H9 (cell line): ENCODE data around the gene CCDC154. TPM values are rescaled to one million over a fixed set of nuclear protein-coding genes. Genes with fewer than 3 reads are reported as not detected.

ENCODE experiments used
- DNase-seq: peaks from one replicate; pipeline ENCODE4 v3.0.0-alpha.2; 2017
- H2AFZ ChIP-seq: one replicate; pipeline ENCODE4 v1.6.1; 2013; ENCODE audit warnings: mild to moderate bottlenecking, low read length, control low read depth, moderate library complexity
- H2AK5ac ChIP-seq: 2 replicates; pipeline ENCODE4 v1.6.1; 2013; ENCODE audit warnings: low read length, control low read depth, mixed read lengths; ENCODE audit not compliant: insufficient read length
- H2BK120ac ChIP-seq: one replicate; pipeline ENCODE4 v1.6.1; 2013; ENCODE audit warnings: low read depth, mild to moderate bottlenecking, low read length, control low read depth, inconsistent platforms; ENCODE audit not compliant: poor library complexity, severe bottlenecking
- H2BK12ac ChIP-seq: 2 replicates; pipeline ENCODE4 v1.6.1; 2013; ENCODE audit warnings: low read length, control low read depth, mixed read lengths, low read depth; ENCODE audit not compliant: insufficient read length
- H2BK15ac ChIP-seq: 2 replicates; pipeline ENCODE4 v1.6.1; 2013; ENCODE audit warnings: low read depth, low read length, control low read depth
- H2BK20ac ChIP-seq: one replicate; pipeline ENCODE4 v1.6.1; 2013; ENCODE audit warnings: low read depth, mild to moderate bottlenecking, low read length, control low read depth, inconsistent platforms; ENCODE audit not compliant: poor library complexity, severe bottlenecking
- H2BK5ac ChIP-seq: 2 replicates; pipeline ENCODE4 v1.6.1; 2013; ENCODE audit warnings: low read length, control low read depth, mixed read lengths; ENCODE audit not compliant: insufficient read length
- H3K14ac ChIP-seq: 2 replicates; pipeline ENCODE4 v1.6.1; 2013; ENCODE audit warnings: low read length, control low read depth; ENCODE audit not compliant: insufficient read depth
- H3K18ac ChIP-seq: 2 replicates; pipeline ENCODE4 v1.6.1; 2013; ENCODE audit warnings: low read depth, mild to moderate bottlenecking, mixed read lengths, low read length, control low read depth; ENCODE audit not compliant: insufficient read length
- H3K23ac ChIP-seq: 2 replicates; pipeline ENCODE4 v1.6.1; 2013; ENCODE audit warnings: low read length, control low read depth, mixed read lengths, low read depth; ENCODE audit not compliant: insufficient read length
- H3K23me2 ChIP-seq: 2 replicates; pipeline ENCODE4 v1.6.1; 2013; ENCODE audit warnings: low read depth, mild to moderate bottlenecking, mixed read lengths, low read length, control low read depth; ENCODE audit not compliant: insufficient read length, poor library complexity, severe bottlenecking
- H3K27ac ChIP-seq: 2 replicates; pipeline ENCODE4 v1.5.1; 2013; ENCODE audit warnings: low read length, control low read depth, mixed read lengths, low read depth; ENCODE audit not compliant: insufficient read length
- H3K27me3 ChIP-seq: 2 replicates; pipeline ENCODE4 v1.6.1; 2013; ENCODE audit warnings: low read length, control low read depth, inconsistent platforms; ENCODE audit not compliant: insufficient read depth
- H3K4ac ChIP-seq: 2 replicates; pipeline ENCODE4 v1.6.1; 2013; ENCODE audit warnings: low read depth, mild to moderate bottlenecking, control low read depth, inconsistent platforms, low read length, moderate library complexity
- H3K4me1 ChIP-seq: 2 replicates; pipeline ENCODE4 v1.6.1; 2013; ENCODE audit warnings: low read length, control low read depth, inconsistent platforms; ENCODE audit not compliant: insufficient read depth
- H3K4me2 ChIP-seq: 2 replicates; pipeline ENCODE4 v1.6.1; 2013; ENCODE audit warnings: low read length, control low read depth, mixed read lengths; ENCODE audit not compliant: insufficient read length, insufficient read depth
- H3K56ac ChIP-seq: 2 replicates; pipeline ENCODE4 v1.6.1; 2013; ENCODE audit warnings: low read depth, mild to moderate bottlenecking, mixed read lengths, low read length, control low read depth; ENCODE audit not compliant: insufficient read length
- H3K79me1 ChIP-seq: 2 replicates; pipeline ENCODE4 v1.6.1; 2013; ENCODE audit warnings: low read depth, mild to moderate bottlenecking, moderate library complexity, low read length, control low read depth, inconsistent platforms; ENCODE audit not compliant: insufficient read depth, poor library complexity, severe bottlenecking
- H3K79me2 ChIP-seq: 2 replicates; pipeline ENCODE4 v1.6.1; 2013; ENCODE audit warnings: low read length, control low read depth, inconsistent platforms; ENCODE audit not compliant: insufficient read depth
- H3K9ac ChIP-seq: 2 replicates; pipeline ENCODE4 v1.6.1; 2013; ENCODE audit warnings: low read length, control low read depth, mixed read lengths; ENCODE audit not compliant: insufficient read length; ENCODE audit errors: extremely low read depth
- H3K9me3 ChIP-seq: one replicate; pipeline ENCODE4 v1.6.1; 2013; ENCODE audit warnings: low read depth, low read length, inconsistent platforms; ENCODE audit not compliant: control insufficient read depth
- H3T11ph ChIP-seq: one replicate; pipeline ENCODE4 v1.6.1; 2013; ENCODE audit warnings: mild to moderate bottlenecking, low read length, control low read depth, inconsistent platforms
- H4K20me1 ChIP-seq: one replicate; pipeline ENCODE4 v1.6.1; 2013; ENCODE audit not compliant: control insufficient read depth, insufficient read length, insufficient read depth
- H4K5ac ChIP-seq: 2 replicates; pipeline ENCODE4 v1.6.1; 2013; ENCODE audit warnings: low read depth, mild to moderate bottlenecking, mixed read lengths, low read length, control low read depth; ENCODE audit not compliant: insufficient read length
- H4K8ac ChIP-seq: replicated peaks from 2 replicates; pipeline ENCODE4 v1.6.1; 2013; ENCODE audit warnings: low read length, control low read depth, mixed read lengths, low read depth; ENCODE audit not compliant: insufficient read length
- H4K91ac ChIP-seq: 2 replicates; pipeline ENCODE4 v1.6.1; 2013; ENCODE audit warnings: low read depth, mild to moderate bottlenecking, moderate library complexity, mixed read lengths, low read length, control low read depth; ENCODE audit not compliant: insufficient read length
- H3K27ac Mint-ChIP-seq, 3 experiments: 2 replicates in 2 of 3; 3 replicates in 1 of 3; pipeline ENCODE4 v1.8.0; 2020 to 2021; ENCODE audit warnings: mixed read lengths in 3 of 3, mild to moderate bottlenecking in 1 of 3, moderate library complexity in 1 of 3
- H3K27me3 Mint-ChIP-seq: 2 replicates; pipeline ENCODE4 v1.8.0; 2021; ENCODE audit warnings: low read depth, mild to moderate bottlenecking, moderate library complexity, mixed read lengths
- H3K36me3 Mint-ChIP-seq, 3 experiments: 2 replicates in 2 of 3; 3 replicates in 1 of 3; pipeline ENCODE4 v1.8.0; 2020 to 2021; ENCODE audit warnings: low read depth in 3 of 3, mixed read lengths in 3 of 3; ENCODE audit not compliant: insufficient read depth in 1 of 3
- H3K4me1 Mint-ChIP-seq, 2 experiments: 2 replicates each; pipeline ENCODE4 v1.8.0; 2020; ENCODE audit warnings: mixed read lengths in 2 of 2
- H3K4me3 Mint-ChIP-seq, 2 experiments: 2 replicates in 1 of 2; 3 replicates in 1 of 2; pipeline ENCODE4 v1.8.0; 2020 to 2021; ENCODE audit warnings: mild to moderate bottlenecking in 2 of 2, mixed read lengths in 2 of 2, moderate library complexity in 1 of 2
- H3K9me3 Mint-ChIP-seq, 2 experiments: 2 replicates in 1 of 2; 3 replicates in 1 of 2; pipeline ENCODE4 v1.8.0; 2020; ENCODE audit warnings: mild to moderate bottlenecking in 2 of 2, mixed read lengths in 2 of 2, moderate library complexity in 1 of 2
- CTCF ChIP-seq: fragments of 200-600 bp; sonication (generic); conservative IDR thresholded peaks from 3 replicates; pipeline ENCODE4 v1.8.0; 2021; ENCODE audit warnings: antibody characterized with exemption, mild to moderate bottlenecking
- WGBS: extraction: QIAGEN DNeasy Blood & Tissue Kit; methylation state at CpG from one replicate; pipeline ENCODE4 v1.1.7; 2013; ENCODE audit warnings: missing lambda C conversion rate, low lambda C conversion rate, mixed read lengths; ENCODE audit not compliant: insufficient read length; ENCODE audit errors: extremely low coverage; 5-methylcytosine and 5-hydroxymethylcytosine counted together
- total RNA-seq: library from RNA; stranded (reverse); gene quantifications from 2 replicates; pipeline ENCODE4 v1.2.1, GENCODE V29; 2021

The CCDC154 gene
- total RNA-seq, 1 experiment from 2014 or later: 1.3 TPM

- Histone ChIP-seq H4K5ac (no peak overlapping the region), H4K20me1 (no peaks in the 10 kb centered on the region), H2AK5ac (no peak overlapping the region), H3K79me2 (no peaks in the 10 kb centered on the region), H2BK20ac (no peak overlapping the region), H3K27me3 (no peaks in the 10 kb centered on the region), H2AFZ (no peak overlapping the region), H3K4me2 (no peak overlapping the region), H3K27ac (no peak overlapping the region), H4K8ac (no peak overlapping the region), H3T11ph (no peak overlapping the region), H2BK120ac (no peak overlapping the region), H3K79me1 (no peaks in the 10 kb centered on the region), H3K14ac (no peak overlapping the region), H2BK5ac (no peak overlapping the region), H3K9me3 (no peaks in the 10 kb centered on the region), H2BK12ac (no peak overlapping the region), H2BK15ac (no peak overlapping the region), H3K23ac (no peak overlapping the region), H3K4ac (no peak overlapping the region), H4K91ac (no peak overlapping the region), H3K4me1 (no peaks in the 10 kb centered on the region), H3K9ac (no peak overlapping the region), H3K56ac (no peak overlapping the region), H3K18ac (no peak overlapping the region), H3K23me2 (no peaks in the 10 kb centered on the region)
- DNase-seq: no peak
- H3K36me3 Mint-ChIP-seq: no peaks in the 10 kb centered on the region
- no peaks in the 10 kb centered on the region for H3K9me3 Mint-ChIP-seq
- WGBS: no CpG with 5 or more reads among the region's 33 CpGs
- no peak for TF ChIP-seq CTCF
- no peaks in the 10 kb centered on the region for H3K4me1 Mint-ChIP-seq
- no peak overlapping the region for H3K4me3 Mint-ChIP-seq
- H3K27me3 Mint-ChIP-seq: peaks cover 42% of the 10 kb centered on the region
- no peak overlapping the region for H3K27ac Mint-ChIP-seq
Observed at GRCh38 chr16:1486551-1487390, 42.4 kb upstream of the CCDC154 start.
